ENCODE measurements around the gene MELK. TPM values are rescaled to one million over a fixed set of nuclear protein-coding genes. Genes with fewer than 3 reads are reported as not detected.
A peak's percentile ranks its signal among the peaks of the same experiment; 100 is the strongest.

MELK gene
- polyA plus RNA-seq, 6 donors from 2014 or later = not detected

- H3K27ac Mint-ChIP-seq = peak overlapping the region in 1 of 6 donors; percentile 77
- H3K27me3 Mint-ChIP-seq = no peaks in the 10 kb centered on the region
- H3K4me1 Mint-ChIP-seq = no peaks in the 10 kb centered on the region
- ATAC-seq (ENCODE audit: low read depth in 2 of 2) (peak in 1 of 2 donors; percentile 40), DNase-seq (no peak)
- H3K4me3 Mint-ChIP-seq = no peak overlapping the region
- no peaks in the 10 kb centered on the region for H3K9me3 Mint-ChIP-seq
- H3K36me3 Mint-ChIP-seq = no peaks in the 10 kb centered on the region
Observed at GRCh38 chr9:36597412-36598178, 24.9 kb downstream of the MELK start.

GRCh38 chr9:36598273-36598672 lies 25.6 kb downstream of the MELK start:
- Mint-ChIP-seq H3K4me3 (no peak overlapping the region), H3K4me1 (no peaks in the 10 kb centered on the region), H3K27me3 (no peaks in the 10 kb centered on the region), H3K9me3 (no peaks in the 10 kb centered on the region), H3K27ac (no peak overlapping the region), H3K36me3 (no peaks in the 10 kb centered on the region)
- ATAC-seq (ENCODE audit: low read depth in 2 of 2) (no peak), DNase-seq (no peak)

DNA sequence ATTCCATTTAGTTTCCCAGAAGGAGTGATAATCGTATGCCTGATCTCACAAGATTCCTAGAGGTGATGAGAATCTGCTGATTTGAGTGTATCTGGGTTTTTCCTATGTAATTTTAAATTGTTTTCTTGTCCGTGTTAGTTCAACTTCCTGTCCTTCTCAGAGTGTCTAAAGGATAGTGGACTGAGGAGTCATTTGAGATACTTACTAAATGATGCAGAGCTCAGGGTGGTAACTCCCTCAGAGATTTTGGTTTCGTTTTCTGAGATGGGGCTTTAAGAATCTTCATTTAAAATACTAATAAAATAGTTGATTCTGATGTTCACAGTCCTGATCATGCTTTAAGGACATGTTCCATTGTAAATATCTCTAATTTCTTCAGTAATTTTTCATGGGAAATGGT lies 30.3 kb downstream of the MELK start:
- DNase-seq = no peak
- ATAC-seq (ENCODE audit: low read depth in 2 of 2) = no peak
- H3K4me1 Mint-ChIP-seq = no peaks in the 10 kb centered on the region
- peak overlapping the region in 1 of 8 donors; percentile 6 for H3K4me3 Mint-ChIP-seq
- no peaks in the 10 kb centered on the region for H3K9me3 Mint-ChIP-seq
- no peaks in the 10 kb centered on the region for H3K27me3 Mint-ChIP-seq
- H3K36me3 Mint-ChIP-seq = no peaks in the 10 kb centered on the region
- H3K27ac Mint-ChIP-seq = no peak overlapping the region

GRCh38 chr9:36609306-36609705 lies 36.6 kb downstream of the MELK start:
- Mint-ChIP-seq H3K36me3 (no peaks in the 10 kb centered on the region), H3K4me1 (no peaks in the 10 kb centered on the region), H3K27me3 (no peaks in the 10 kb centered on the region), H3K27ac (no peak overlapping the region), H3K4me3 (no peak overlapping the region), H3K9me3 (no peaks in the 10 kb centered on the region)
- DNase-seq (no peak), ATAC-seq (ENCODE audit: low read depth in 2 of 2) (no peak)

- H3K27ac Mint-ChIP-seq = no peak overlapping the region
- no peaks in the 10 kb centered on the region for H3K36me3 Mint-ChIP-seq
- no peaks in the 10 kb centered on the region for H3K9me3 Mint-ChIP-seq
- no peaks in the 10 kb centered on the region for H3K4me1 Mint-ChIP-seq
- no peak for DNase-seq
- H3K4me3 Mint-ChIP-seq = no peak overlapping the region
- no peaks in the 10 kb centered on the region for H3K27me3 Mint-ChIP-seq
- ATAC-seq (ENCODE audit: low read depth in 2 of 2) = no peak
Observed at GRCh38 chr9:36622121-36622520, 49.4 kb downstream of the MELK start.

DNA sequence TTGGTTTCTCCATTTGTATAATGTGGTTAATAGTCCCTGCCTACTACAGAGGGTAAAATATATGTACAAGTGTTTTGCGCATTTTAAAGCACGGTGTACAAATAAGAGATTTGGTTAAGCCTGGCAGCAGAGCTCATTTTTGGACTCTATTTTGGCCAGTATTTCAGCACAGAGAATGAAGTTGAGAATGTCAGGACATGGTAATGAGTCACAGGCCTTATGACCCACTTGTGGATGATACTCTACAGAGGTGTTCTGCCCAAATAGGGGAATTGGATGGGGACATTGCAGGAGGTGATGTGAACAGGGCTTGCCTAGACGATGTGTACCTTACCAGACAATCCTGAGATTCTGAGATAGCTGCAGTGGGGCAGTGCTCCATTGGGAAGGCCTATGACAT lies 50.6 kb downstream of the MELK start:
- H3K36me3 Mint-ChIP-seq = no peaks in the 10 kb centered on the region
- H3K4me3 Mint-ChIP-seq = no peak overlapping the region
- no peak for ATAC-seq (ENCODE audit: low read depth in 2 of 2)
- H3K4me1 Mint-ChIP-seq = no peaks in the 10 kb centered on the region
- H3K9me3 Mint-ChIP-seq = no peaks in the 10 kb centered on the region
- no peaks in the 10 kb centered on the region for H3K27me3 Mint-ChIP-seq
- no peak overlapping the region for H3K27ac Mint-ChIP-seq
- no peak for DNase-seq

GRCh38 chr9:36625006-36625615 lies 52.4 kb downstream of the MELK start:
- Mint-ChIP-seq H3K27me3 (no peaks in the 10 kb centered on the region), H3K9me3 (no peaks in the 10 kb centered on the region), H3K4me1 (no peaks in the 10 kb centered on the region), H3K36me3 (no peaks in the 10 kb centered on the region), H3K27ac (peak overlapping the region in 1 of 6 donors; percentile 59), H3K4me3 (no peak overlapping the region)
- DNase-seq = no peak
- no peak for ATAC-seq (ENCODE audit: low read depth in 2 of 2)

GRCh38 chr9:36632892-36633291 lies 60.2 kb downstream of the MELK start:
- Mint-ChIP-seq H3K36me3 (no peaks in the 10 kb centered on the region), H3K9me3 (no peaks in the 10 kb centered on the region), H3K27me3 (no peaks in the 10 kb centered on the region), H3K27ac (no peak overlapping the region), H3K4me3 (no peak overlapping the region), H3K4me1 (no peaks in the 10 kb centered on the region)
- peak; percentile 5 for DNase-seq
- peak in 1 of 2 donors; percentile 54 for ATAC-seq (ENCODE audit: low read depth in 2 of 2)

DNA sequence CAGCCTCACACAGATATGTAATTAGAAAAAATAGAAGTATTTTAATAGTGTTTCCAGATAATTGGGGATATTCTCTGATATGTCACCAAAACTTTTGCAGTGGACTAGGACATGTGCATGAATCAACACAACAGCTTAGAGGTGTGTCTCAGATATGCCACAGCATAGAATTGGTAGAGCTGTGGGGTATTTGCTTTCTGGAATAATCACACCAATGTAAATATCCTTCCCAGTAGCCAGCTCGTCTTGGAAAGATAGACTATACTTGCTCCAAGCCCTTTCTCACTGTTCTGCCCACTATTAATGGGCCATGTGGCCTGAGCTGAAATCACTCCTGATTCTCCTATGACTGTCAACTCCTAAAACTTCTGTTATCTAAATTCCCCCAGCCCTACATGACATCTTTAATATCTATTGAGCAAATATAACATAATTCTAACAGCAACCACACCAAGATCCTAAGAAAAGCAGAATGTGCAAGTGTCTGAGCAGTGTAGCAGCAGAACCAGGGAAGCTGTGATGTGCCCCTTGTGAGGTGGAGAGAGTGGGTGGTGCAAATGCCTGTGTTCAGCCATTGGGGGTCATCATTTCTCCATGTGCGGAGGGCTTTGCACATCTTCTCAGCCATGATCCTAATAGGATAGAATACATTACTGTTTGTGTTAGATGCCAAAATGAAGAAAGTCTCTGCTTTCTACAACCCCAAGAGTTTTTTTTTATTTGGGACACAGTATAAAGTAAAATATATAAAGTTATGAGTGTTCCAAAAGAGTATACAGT lies 65.0 kb downstream of the MELK start:
- H3K27ac Mint-ChIP-seq = peak overlapping the region in 2 of 6 donors; percentile 16 to 58
- H3K4me1 Mint-ChIP-seq = peaks cover 0 to 7% (median 7%) of the 10 kb centered on the region in 3 donors
- ATAC-seq (ENCODE audit: low read depth in 2 of 2) (no peak), DNase-seq (no peak)
- no peaks in the 10 kb centered on the region for H3K36me3 Mint-ChIP-seq
- H3K27me3 Mint-ChIP-seq = no peaks in the 10 kb centered on the region
- no peak overlapping the region for H3K4me3 Mint-ChIP-seq
- H3K9me3 Mint-ChIP-seq = no peaks in the 10 kb centered on the region

DNA sequence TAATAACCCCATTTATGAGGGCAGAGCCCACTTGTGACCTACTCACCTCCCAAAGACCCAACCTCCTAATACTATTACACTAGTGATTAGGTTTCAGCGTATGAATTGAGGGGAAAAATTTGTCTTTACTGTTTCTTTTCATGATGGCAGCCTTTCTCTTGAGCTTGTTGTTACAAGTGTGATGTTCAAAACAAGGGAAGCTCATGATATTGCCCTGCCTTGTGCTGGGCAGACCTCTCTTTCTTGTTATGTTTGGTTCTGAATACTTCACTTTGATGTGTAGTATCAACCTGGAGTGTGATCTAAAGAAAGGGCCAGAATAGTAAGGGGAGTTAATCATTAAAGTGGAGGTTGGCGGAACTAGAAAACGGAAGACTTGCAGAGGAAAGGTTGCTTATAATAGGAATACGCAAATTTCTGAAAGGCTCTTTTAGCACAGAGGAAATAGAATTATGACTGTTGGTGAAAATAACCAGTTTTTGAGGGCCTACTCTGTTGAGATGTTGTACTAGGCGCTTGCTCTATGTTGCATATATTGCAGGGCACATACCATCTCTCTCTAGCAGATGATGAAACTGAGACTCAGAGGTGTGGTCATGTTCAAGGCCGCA lies 68.2 kb downstream of the MELK start:
- H3K36me3 Mint-ChIP-seq = no peaks in the 10 kb centered on the region
- H3K27me3 Mint-ChIP-seq = no peaks in the 10 kb centered on the region
- H3K4me3 Mint-ChIP-seq = no peak overlapping the region
- no peaks in the 10 kb centered on the region for H3K9me3 Mint-ChIP-seq
- DNase-seq = no peak
- peaks cover 0 to 7% (median 7%) of the 10 kb centered on the region in 3 donors for H3K4me1 Mint-ChIP-seq
- no peak overlapping the region for H3K27ac Mint-ChIP-seq
- ATAC-seq (ENCODE audit: low read depth in 2 of 2) = no peak

DNA sequence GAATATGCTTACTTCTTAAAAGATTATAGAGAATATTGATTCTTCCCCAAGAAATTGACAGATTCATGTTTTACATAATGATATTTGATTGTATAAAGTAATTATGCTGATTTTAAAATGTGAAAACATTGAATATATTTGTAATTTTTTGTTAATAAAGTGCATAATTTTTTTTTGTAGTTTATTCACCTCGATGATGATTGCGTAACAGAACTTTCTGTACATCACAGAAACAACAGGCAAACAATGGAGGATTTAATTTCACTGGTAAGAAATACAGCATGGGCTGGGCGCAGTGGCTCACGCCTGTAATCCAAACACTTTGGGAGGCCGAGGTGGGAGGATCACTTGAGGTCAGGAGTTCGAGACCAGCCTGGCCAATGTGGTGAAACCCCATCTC lies 70.1 kb downstream of the MELK start:
- DNase-seq = no peak
- no peak overlapping the region for H3K4me3 Mint-ChIP-seq
- no peak overlapping the region for H3K27ac Mint-ChIP-seq
- ATAC-seq (ENCODE audit: low read depth in 2 of 2) = no peak
- no peaks in the 10 kb centered on the region for H3K9me3 Mint-ChIP-seq
- peaks cover 0 to 7% (median 7%) of the 10 kb centered on the region in 3 donors for H3K4me1 Mint-ChIP-seq
- no peaks in the 10 kb centered on the region for H3K27me3 Mint-ChIP-seq
- no peaks in the 10 kb centered on the region for H3K36me3 Mint-ChIP-seq

GRCh38 chr9:36656842-36657241 lies 84.1 kb downstream of the MELK start:
- no peak overlapping the region for H3K27ac Mint-ChIP-seq
- H3K36me3 Mint-ChIP-seq = no peaks in the 10 kb centered on the region
- H3K9me3 Mint-ChIP-seq = peaks cover 0 to 7% (median 0%) of the 10 kb centered on the region in 7 donors
- ATAC-seq (ENCODE audit: low read depth in 2 of 2) = no peak
- H3K4me3 Mint-ChIP-seq = no peak overlapping the region
- H3K4me1 Mint-ChIP-seq = peaks cover 5 to 11% (median 9%) of the 10 kb centered on the region in 3 donors
- DNase-seq = no peak
- no peaks in the 10 kb centered on the region for H3K27me3 Mint-ChIP-seq

- peak; percentile 3 for DNase-seq
- H3K9me3 Mint-ChIP-seq = peaks cover 0 to 7% (median 0%) of the 10 kb centered on the region in 7 donors
- peaks cover 5 to 11% (median 9%) of the 10 kb centered on the region in 3 donors for H3K4me1 Mint-ChIP-seq
- no peaks in the 10 kb centered on the region for H3K27me3 Mint-ChIP-seq
- no peak overlapping the region for H3K4me3 Mint-ChIP-seq
- H3K27ac Mint-ChIP-seq = peak overlapping the region in 2 of 6 donors; percentile 3 to 55
- peak; percentile 83 to 85 for ATAC-seq (ENCODE audit: low read depth in 2 of 2)
- no peaks in the 10 kb centered on the region for H3K36me3 Mint-ChIP-seq
Observed at GRCh38 chr9:36659500-36659899, 86.8 kb downstream of the MELK start.

All from naive B cell (primary cell).